Gastrocnemius medialis (tissue), 4 donors: ENCODE data around the gene RAB20.

Source experiments
- POLR2A ChIP-seq, 2 donors: fragments of 450-650 bp; IDR thresholded peaks; one replicate each; pipeline ENCODE4 v1.6.1; 2017; ENCODE audit warnings: antibody characterized with exemption in 2 of 2, mild to moderate bottlenecking in 2 of 2, moderate library complexity in 2 of 2
- TF ChIP-seq, protein P1 (sequence below), 5 experiments: fragments of 450-650 bp in 3 of 5; fragments of 200-600 bp in 2 of 5; sonication (generic) in 2 of 5; IDR thresholded peaks in 4 of 5; conservative IDR thresholded peaks in 1 of 5; 1 replicate in 4 of 5; 2 replicates in 1 of 5; pipeline ENCODE4 v1.5.1; 2016 to 2019; ENCODE audit warnings: antibody characterized with exemption in 5 of 5, mild to moderate bottlenecking in 3 of 5, moderate library complexity in 3 of 5

DNA sequence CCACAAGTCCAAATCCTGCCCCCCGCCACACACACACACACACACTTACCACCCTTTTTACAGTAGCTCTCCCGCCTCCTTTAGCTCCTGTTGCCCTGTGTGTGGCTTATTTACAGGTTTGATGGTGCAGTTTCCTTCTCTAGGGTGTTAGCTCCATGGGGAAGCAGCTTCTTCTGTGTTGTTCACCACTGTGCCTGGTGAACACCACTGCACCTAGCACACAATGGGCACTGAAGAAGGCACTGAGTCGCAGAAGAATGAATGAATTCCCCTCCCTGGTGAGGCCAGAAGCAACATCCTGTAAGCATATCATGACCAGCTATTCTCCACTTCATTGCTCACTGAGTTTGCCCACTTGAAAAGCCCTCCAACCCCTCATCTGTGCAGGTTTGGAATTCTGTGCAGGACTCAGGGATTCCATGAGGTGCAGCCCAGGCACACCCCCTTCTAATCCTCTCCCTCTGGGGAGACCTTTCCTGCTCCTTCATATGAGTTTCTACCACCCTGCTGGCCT, 3.0 kb upstream of the RAB20 start:
- TF ChIP-seq, protein P1, sequence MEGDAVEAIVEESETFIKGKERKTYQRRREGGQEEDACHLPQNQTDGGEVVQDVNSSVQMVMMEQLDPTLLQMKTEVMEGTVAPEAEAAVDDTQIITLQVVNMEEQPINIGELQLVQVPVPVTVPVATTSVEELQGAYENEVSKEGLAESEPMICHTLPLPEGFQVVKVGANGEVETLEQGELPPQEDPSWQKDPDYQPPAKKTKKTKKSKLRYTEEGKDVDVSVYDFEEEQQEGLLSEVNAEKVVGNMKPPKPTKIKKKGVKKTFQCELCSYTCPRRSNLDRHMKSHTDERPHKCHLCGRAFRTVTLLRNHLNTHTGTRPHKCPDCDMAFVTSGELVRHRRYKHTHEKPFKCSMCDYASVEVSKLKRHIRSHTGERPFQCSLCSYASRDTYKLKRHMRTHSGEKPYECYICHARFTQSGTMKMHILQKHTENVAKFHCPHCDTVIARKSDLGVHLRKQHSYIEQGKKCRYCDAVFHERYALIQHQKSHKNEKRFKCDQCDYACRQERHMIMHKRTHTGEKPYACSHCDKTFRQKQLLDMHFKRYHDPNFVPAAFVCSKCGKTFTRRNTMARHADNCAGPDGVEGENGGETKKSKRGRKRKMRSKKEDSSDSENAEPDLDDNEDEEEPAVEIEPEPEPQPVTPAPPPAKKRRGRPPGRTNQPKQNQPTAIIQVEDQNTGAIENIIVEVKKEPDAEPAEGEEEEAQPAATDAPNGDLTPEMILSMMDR (IDR thresholded peaks at IDR 0.05 in 4 of 5, conservative IDR thresholded peaks at IDR 0.05 in 1 of 5) = no peak
- TF ChIP-seq POLR2A (IDR thresholded peaks at IDR 0.05) = no peak
